BJ (cell line): ENCODE data around the gene CDH22. TPM values are rescaled to one million over a fixed set of nuclear protein-coding genes. Genes with fewer than 3 reads are reported as not detected.

ENCODE experiments used
- CTCF ChIA-PET: fragments of 350-600 bp; formaldehyde crosslinking; extraction: SDS; loops from one replicate; lab custom pipeline; 2021; ENCODE audit warnings: antibody characterized with exemption, inconsistent platforms; lab: Yijun Ruan, JAX
- POLR2A ChIA-PET: fragments of 300-600 bp; sonication (Branson Sonifier 250); formaldehyde crosslinking; extraction: SDS; loops from one replicate; lab custom pipeline; 2021; ENCODE audit warnings: antibody characterized with exemption; lab: Charles Lee
- DNase-seq: peaks from one replicate; pipeline ENCODE4 v3.0.0-alpha.2; 2011; ENCODE audit warnings: low read depth
- H3K27me3 ChIP-seq: 2 replicates; pipeline ENCODE4 v1.6.0; 2011; ENCODE audit warnings: low read length; ENCODE audit not compliant: control insufficient read depth, insufficient read depth
- H3K36me3 ChIP-seq: 2 replicates; pipeline ENCODE4 v1.5.1; 2011; ENCODE audit warnings: low read length; ENCODE audit not compliant: control insufficient read depth, insufficient read depth
- H3K4me3 ChIP-seq: 2 replicates; pipeline ENCODE4 v1.5.1; 2011; ENCODE audit warnings: low read depth, mild to moderate bottlenecking, control low read depth, low read length
- CTCF ChIP-seq: IDR thresholded peaks from 2 replicates; pipeline ENCODE4 v1.5.1; 2011; ENCODE audit warnings: low read depth, mild to moderate bottlenecking, control low read depth, inconsistent platforms, low read length, moderate library complexity; ENCODE audit not compliant: insufficient read depth
- polyA plus RNA-seq: library from polyadenylated mRNA; depleted of rRNA; stranded (reverse); fragments of >200 nt; gene quantifications from 2 replicates; pipeline ENCODE4 v1.2.3, GENCODE V29; 2011

Gene CDH22
- polyA plus RNA-seq, 1 experiment, result not detected

GRCh38 chr20:46264391-46265266 is 43.7 kb downstream of the CDH22 start:
- no peaks in the 10 kb centered on the region for H3K36me3 ChIP-seq
- CTCF ChIA-PET, result interaction anchor here (1.1 kb wide), 1 partner anchor 252 kb away, joined by 3 read pairs; no protein-coding TSS in a partner anchor
- H3K4me3 ChIP-seq, result no peak overlapping the region
- TF ChIP-seq CTCF, result no peak
- POLR2A ChIA-PET, result no interaction called here
- no peak for DNase-seq
- peaks cover 11% of the 10 kb centered on the region for H3K27me3 ChIP-seq

- no peak for TF ChIP-seq CTCF
- no peak overlapping the region for H3K4me3 ChIP-seq
- ChIA-PET CTCF (no interaction called here), POLR2A (no interaction called here)
- no peak for DNase-seq
- H3K36me3 ChIP-seq, result no peaks in the 10 kb centered on the region
- H3K27me3 ChIP-seq, result peaks cover 1% of the 10 kb centered on the region; the same call in 1 of the 2 replicates
These were observed 46.6 kb downstream of the CDH22 start for GRCh38 chr20:46261456-46262253.

- H3K36me3 ChIP-seq, result no peaks in the 10 kb centered on the region
- H3K4me3 ChIP-seq, result no peak overlapping the region
- TF ChIP-seq CTCF, result no peak
- DNase-seq, result no peak
- H3K27me3 ChIP-seq, result peaks cover 1% of the 10 kb centered on the region; the same call in 1 of the 2 replicates
- POLR2A ChIA-PET, result no interaction called here
- CTCF ChIA-PET, result no interaction called here
These were observed 47.3 kb downstream of the CDH22 start for GRCh38 chr20:46260936-46261454.

GRCh38 chr20:46260480-46260879 is 47.8 kb downstream of the CDH22 start:
- Histone ChIP-seq H3K27me3 (peaks cover 1% of the 10 kb centered on the region; the same call in 1 of the 2 replicates), H3K4me3 (no peak overlapping the region), H3K36me3 (no peaks in the 10 kb centered on the region)
- DNase-seq, result no peak
- no peak for TF ChIP-seq CTCF
- CTCF ChIA-PET, result no interaction called here
- POLR2A ChIA-PET, result no interaction called here
